Prostate gland (tissue), 2 donors: ENCODE results near the gene HLA-E.

Experiments used
- CTCF ChIP-seq, 4 experiments: fragments of 200-600 bp in 2 of 4; fragments of 450-650 bp in 2 of 4; sonication (generic) in 2 of 4; IDR thresholded peaks; 1 replicate in 3 of 4; 2 replicates in 1 of 4; pipeline ENCODE4 v1.5.1; 2016 to 2019; ENCODE audit warnings: antibody characterized with exemption in 4 of 4, mild to moderate bottlenecking in 2 of 4, moderate library complexity in 2 of 4
- POLR2A ChIP-seq: fragments of 450-650 bp; IDR thresholded peaks from one replicate; pipeline ENCODE4 v1.6.1; 2016; ENCODE audit warnings: antibody characterized with exemption, mild to moderate bottlenecking
- POLR2AphosphoS5 ChIP-seq: sonication (generic); formaldehyde crosslinking; IDR thresholded peaks from one replicate; pipeline ENCODE4 v1.6.1; 2017; ENCODE audit warnings: antibody characterized with exemption

- TF ChIP-seq CTCF (IDR thresholded peaks at IDR 0.05) (no peak), POLR2A (no peak), POLR2AphosphoS5 (no peak)
Measured at GRCh38 chr6:30494291-30494861, 5.1 kb downstream of the HLA-E start.
